ENCODE results near the gene FOXP4.

DNA sequence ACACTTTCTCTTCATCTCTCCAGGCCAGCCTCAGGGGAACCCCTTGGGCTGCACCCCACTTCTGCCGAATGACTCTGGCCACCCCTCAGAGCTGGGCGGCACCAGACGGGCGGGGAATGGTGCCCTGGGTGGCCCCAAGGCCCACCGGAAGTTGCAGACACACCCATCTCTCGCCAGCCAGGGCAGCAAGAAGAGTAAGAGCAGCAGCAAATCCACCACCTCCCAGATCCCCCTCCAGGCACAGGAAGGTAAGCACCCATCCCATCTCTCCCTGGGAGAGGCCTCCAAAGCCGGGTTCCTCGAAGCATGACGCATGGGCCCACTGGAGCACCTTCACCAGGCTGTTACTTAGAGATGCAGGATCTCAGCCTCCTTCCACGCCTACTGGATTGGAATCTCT is 103.4 kb downstream of the FOXP4 start:
- TF ChIP-seq CTCF (IDR thresholded peaks at IDR 0.05) (no peak), POLR2AphosphoS5 (IDR thresholded peaks at IDR 0.05; ENCODE audit: low read depth, low read length) (no peak), RAD21 (IDR thresholded peaks at IDR 0.05; ENCODE audit: low read length) (no peak), RXRA (IDR thresholded peaks at IDR 0.05; ENCODE audit: borderline replicate concordance, low read depth) (no peak), MEF2A (IDR thresholded peaks at IDR 0.05; ENCODE audit: borderline replicate concordance, low read depth) (no peak), GABPA (IDR thresholded peaks at IDR 0.05; ENCODE audit: low read depth) (no peak), TAF1 (IDR thresholded peaks at IDR 0.05; ENCODE audit: borderline replicate concordance, low read depth, low read length) (no peak), RCOR1 (IDR thresholded peaks at IDR 0.05; ENCODE audit: low read length) (no peak), EZH2phosphoT487 (IDR thresholded peaks at IDR 0.05; ENCODE audit: borderline replicate concordance, low read depth) (no peak)
- TF ChIP-seq, protein P1, sequence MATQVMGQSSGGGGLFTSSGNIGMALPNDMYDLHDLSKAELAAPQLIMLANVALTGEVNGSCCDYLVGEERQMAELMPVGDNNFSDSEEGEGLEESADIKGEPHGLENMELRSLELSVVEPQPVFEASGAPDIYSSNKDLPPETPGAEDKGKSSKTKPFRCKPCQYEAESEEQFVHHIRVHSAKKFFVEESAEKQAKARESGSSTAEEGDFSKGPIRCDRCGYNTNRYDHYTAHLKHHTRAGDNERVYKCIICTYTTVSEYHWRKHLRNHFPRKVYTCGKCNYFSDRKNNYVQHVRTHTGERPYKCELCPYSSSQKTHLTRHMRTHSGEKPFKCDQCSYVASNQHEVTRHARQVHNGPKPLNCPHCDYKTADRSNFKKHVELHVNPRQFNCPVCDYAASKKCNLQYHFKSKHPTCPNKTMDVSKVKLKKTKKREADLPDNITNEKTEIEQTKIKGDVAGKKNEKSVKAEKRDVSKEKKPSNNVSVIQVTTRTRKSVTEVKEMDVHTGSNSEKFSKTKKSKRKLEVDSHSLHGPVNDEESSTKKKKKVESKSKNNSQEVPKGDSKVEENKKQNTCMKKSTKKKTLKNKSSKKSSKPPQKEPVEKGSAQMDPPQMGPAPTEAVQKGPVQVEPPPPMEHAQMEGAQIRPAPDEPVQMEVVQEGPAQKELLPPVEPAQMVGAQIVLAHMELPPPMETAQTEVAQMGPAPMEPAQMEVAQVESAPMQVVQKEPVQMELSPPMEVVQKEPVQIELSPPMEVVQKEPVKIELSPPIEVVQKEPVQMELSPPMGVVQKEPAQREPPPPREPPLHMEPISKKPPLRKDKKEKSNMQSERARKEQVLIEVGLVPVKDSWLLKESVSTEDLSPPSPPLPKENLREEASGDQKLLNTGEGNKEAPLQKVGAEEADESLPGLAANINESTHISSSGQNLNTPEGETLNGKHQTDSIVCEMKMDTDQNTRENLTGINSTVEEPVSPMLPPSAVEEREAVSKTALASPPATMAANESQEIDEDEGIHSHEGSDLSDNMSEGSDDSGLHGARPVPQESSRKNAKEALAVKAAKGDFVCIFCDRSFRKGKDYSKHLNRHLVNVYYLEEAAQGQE (IDR thresholded peaks at IDR 0.05; ENCODE audit: low read depth, low read length): no peak
